ENCODE measurements around the gene MYO10.

MYO10 gene

DNA sequence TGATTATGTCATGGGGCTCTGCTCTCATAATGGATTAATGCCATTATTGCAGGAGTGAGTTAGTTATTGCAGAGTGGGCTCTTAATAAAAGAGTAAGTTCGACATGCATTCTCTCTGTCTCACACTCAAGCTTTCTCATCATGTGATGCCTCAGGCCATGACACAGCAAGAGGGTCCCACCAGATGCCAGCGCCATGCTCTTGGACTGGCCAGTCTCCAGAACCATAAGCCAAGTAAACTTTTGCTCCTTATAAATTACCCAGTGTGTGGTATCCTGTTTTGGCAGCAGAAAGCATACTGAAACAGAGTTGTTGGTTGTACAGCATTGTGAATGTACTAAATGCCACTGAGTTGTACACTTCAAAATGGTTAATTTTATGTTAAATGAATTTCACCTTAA lies 138.1 kb downstream of the MYO10 start:
- no peak for DNase-seq
- Histone ChIP-seq H3K9me3 (ENCODE audit: insufficient read depth, low read length, severe bottlenecking) (no peaks in the 10 kb centered on the region), H3K27ac (ENCODE audit: low read length) (no peak overlapping the region), H3K4me1 (ENCODE audit: insufficient read depth, low read length) (no peaks in the 10 kb centered on the region), H3K36me3 (ENCODE audit: insufficient read depth, low read length) (no peaks in the 10 kb centered on the region), H2AFZ (ENCODE audit: low read depth, low read length) (no peak overlapping the region), H3K4me2 (ENCODE audit: insufficient read depth, low read length) (no peak overlapping the region), H3K27me3 (ENCODE audit: insufficient read depth, low read length, poor library complexity) (no peaks in the 10 kb centered on the region), H3K79me2 (ENCODE audit: insufficient read depth, low read length) (no peaks in the 10 kb centered on the region), H3K9ac (ENCODE audit: low read depth, low read length) (no peak overlapping the region), H3K4me3 (ENCODE audit: low read depth in 1 of 2, low read length in 2 of 2) (no peak overlapping the region), H4K20me1 (ENCODE audit: insufficient read depth, low read length) (no peaks in the 10 kb centered on the region)
- TF ChIP-seq, protein P1, sequence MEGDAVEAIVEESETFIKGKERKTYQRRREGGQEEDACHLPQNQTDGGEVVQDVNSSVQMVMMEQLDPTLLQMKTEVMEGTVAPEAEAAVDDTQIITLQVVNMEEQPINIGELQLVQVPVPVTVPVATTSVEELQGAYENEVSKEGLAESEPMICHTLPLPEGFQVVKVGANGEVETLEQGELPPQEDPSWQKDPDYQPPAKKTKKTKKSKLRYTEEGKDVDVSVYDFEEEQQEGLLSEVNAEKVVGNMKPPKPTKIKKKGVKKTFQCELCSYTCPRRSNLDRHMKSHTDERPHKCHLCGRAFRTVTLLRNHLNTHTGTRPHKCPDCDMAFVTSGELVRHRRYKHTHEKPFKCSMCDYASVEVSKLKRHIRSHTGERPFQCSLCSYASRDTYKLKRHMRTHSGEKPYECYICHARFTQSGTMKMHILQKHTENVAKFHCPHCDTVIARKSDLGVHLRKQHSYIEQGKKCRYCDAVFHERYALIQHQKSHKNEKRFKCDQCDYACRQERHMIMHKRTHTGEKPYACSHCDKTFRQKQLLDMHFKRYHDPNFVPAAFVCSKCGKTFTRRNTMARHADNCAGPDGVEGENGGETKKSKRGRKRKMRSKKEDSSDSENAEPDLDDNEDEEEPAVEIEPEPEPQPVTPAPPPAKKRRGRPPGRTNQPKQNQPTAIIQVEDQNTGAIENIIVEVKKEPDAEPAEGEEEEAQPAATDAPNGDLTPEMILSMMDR (IDR thresholded peaks at IDR 0.05; ENCODE audit: borderline replicate concordance, extremely low read depth, low read length, poor library complexity, severe bottlenecking): no peak
- no peak for TF ChIP-seq EZH2 (IDR thresholded peaks at IDR 0.05; ENCODE audit: borderline replicate concordance, low read depth, low read length, severe bottlenecking)
- no peak for ATAC-seq (ENCODE audit: insufficient read depth, low read depth)

DNA sequence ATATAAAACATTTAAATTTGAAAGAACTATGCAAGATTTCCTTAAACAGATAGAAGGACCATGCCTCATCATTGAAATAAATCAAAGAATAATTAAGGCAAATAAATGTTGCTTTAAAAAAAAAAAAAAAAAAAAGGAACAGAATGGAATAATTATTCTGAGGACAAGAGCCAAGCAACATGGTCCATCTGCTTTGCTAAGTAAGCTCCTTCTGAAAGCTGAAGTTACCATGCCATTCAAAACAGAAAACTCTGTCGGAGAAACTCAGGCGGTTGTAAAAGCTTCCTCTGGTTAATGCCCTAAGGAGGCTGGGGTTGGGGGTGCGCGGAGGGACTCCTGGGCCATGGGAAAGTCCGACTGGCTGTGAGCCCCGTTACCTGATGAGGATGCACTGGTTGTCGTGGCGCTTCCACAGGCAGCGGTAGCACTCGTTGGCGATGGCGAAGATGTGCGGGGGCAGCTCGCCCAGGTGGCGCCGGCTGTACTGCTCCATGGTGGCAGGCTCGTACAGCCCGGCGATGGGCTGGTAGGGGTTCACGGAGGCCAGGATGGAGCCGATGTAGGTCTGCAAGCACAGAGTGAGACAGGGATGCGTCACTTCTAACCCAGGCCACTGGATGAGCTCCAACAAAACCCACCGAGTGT lies 141.7 kb downstream of the MYO10 start:
- no peak overlapping the region for H2AFZ ChIP-seq (ENCODE audit: low read depth, low read length)
- no peaks in the 10 kb centered on the region for H4K20me1 ChIP-seq (ENCODE audit: insufficient read depth, low read length)
- TF ChIP-seq, protein P1 (IDR thresholded peaks at IDR 0.05; ENCODE audit: borderline replicate concordance, extremely low read depth, low read length, poor library complexity, severe bottlenecking): no peak
- no peak for TF ChIP-seq EZH2 (IDR thresholded peaks at IDR 0.05; ENCODE audit: borderline replicate concordance, low read depth, low read length, severe bottlenecking)
- H3K9ac ChIP-seq (ENCODE audit: low read depth, low read length): no peak overlapping the region
- no peaks in the 10 kb centered on the region for H3K4me1 ChIP-seq (ENCODE audit: insufficient read depth, low read length)
- H3K36me3 ChIP-seq (ENCODE audit: insufficient read depth, low read length): no peaks in the 10 kb centered on the region
- no peaks in the 10 kb centered on the region for H3K9me3 ChIP-seq (ENCODE audit: insufficient read depth, low read length, severe bottlenecking)
- H3K27ac ChIP-seq (ENCODE audit: low read length): no peak overlapping the region
- no peak for DNase-seq
- H3K4me2 ChIP-seq (ENCODE audit: insufficient read depth, low read length): no peak overlapping the region
- no peak for ATAC-seq (ENCODE audit: insufficient read depth, low read depth)
- H3K79me2 ChIP-seq (ENCODE audit: insufficient read depth, low read length): no peaks in the 10 kb centered on the region
- no peaks in the 10 kb centered on the region for H3K27me3 ChIP-seq (ENCODE audit: insufficient read depth, low read length, poor library complexity)
- H3K4me3 ChIP-seq (ENCODE audit: low read depth in 1 of 2, low read length in 2 of 2): no peak overlapping the region

DNA sequence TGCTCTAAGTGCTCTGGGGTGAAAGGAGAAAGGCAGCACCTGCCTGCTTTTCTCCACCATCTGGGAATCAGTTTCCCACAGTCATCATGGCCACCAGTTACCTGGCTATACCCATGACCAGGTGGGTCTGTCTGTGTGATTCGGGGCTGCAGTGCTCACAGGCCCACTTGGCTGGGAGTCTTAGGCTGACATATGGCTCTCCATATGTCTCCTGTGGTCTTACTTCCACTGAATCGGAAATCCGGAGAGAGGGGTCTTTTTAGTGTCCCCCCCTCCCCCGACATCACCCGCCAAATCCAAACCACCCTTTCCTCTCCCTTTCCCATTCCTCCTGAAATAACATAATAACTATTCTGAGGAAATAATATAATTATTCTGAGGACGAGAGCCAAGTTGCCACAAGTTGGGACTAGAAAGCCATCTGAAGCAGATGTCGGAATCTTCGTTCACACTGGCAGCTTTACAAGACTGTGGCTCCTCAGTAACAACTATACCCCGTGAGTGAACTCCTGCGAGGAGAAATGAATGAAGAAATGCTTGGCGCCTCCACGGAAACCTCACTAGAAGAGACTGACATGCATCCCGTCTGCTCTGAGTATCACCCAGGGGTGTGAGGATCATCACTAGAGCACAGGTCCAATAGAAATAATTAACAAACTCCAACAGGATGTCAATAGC lies 143.4 kb downstream of the MYO10 start:
- Histone ChIP-seq H3K27ac (ENCODE audit: low read length) (no peak overlapping the region), H3K9ac (ENCODE audit: low read depth, low read length) (no peak overlapping the region), H3K4me1 (ENCODE audit: insufficient read depth, low read length) (no peaks in the 10 kb centered on the region), H4K20me1 (ENCODE audit: insufficient read depth, low read length) (no peaks in the 10 kb centered on the region), H3K4me3 (ENCODE audit: low read depth in 1 of 2, low read length in 2 of 2) (no peak overlapping the region), H3K4me2 (ENCODE audit: insufficient read depth, low read length) (no peak overlapping the region), H3K27me3 (ENCODE audit: insufficient read depth, low read length, poor library complexity) (no peaks in the 10 kb centered on the region), H3K79me2 (ENCODE audit: insufficient read depth, low read length) (no peaks in the 10 kb centered on the region), H2AFZ (ENCODE audit: low read depth, low read length) (no peak overlapping the region), H3K9me3 (ENCODE audit: insufficient read depth, low read length, severe bottlenecking) (no peaks in the 10 kb centered on the region), H3K36me3 (ENCODE audit: insufficient read depth, low read length) (no peaks in the 10 kb centered on the region)
- DNase-seq: no peak
- no peak for ATAC-seq (ENCODE audit: insufficient read depth, low read depth)
- no peak for TF ChIP-seq EZH2 (IDR thresholded peaks at IDR 0.05; ENCODE audit: borderline replicate concordance, low read depth, low read length, severe bottlenecking)
- TF ChIP-seq, protein P1 (IDR thresholded peaks at IDR 0.05; ENCODE audit: borderline replicate concordance, extremely low read depth, low read length, poor library complexity, severe bottlenecking): no peak
